Inflammatory macrophage treated with lipopolysaccharide for 4 hours (primary cell): Measurements from ENCODE around the gene NT5C2.
A peak's percentile ranks its signal among the peaks of the same experiment; 100 is the strongest.
"Not testable (repeated sequence)": the region's sequence is repeated elsewhere in the genome, so short reads cannot be mapped to it uniquely, and the experiment has no call there.

Experiments
- DNase-seq: peaks from one replicate; pipeline ENCODE4 v3.0.0-alpha.2; 2020

The NT5C2 gene

GRCh38 chr10:103083266-103083976 is 109.7 kb downstream of the NT5C2 start:
- DNase-seq = no peak

GRCh38 chr10:103082683-103083082 is 110.4 kb downstream of the NT5C2 start:
- no peak for DNase-seq

GRCh38 chr10:103080891-103081581 is 112.0 kb downstream of the NT5C2 start:
- DNase-seq = no peak

- DNase-seq = no peak
Measured at GRCh38 chr10:103079946-103080345, 113.1 kb downstream of the NT5C2 start.

GRCh38 chr10:103079100-103079499 is 114.0 kb downstream of the NT5C2 start:
- DNase-seq = no peak

- DNase-seq = no peak
Measured at GRCh38 chr10:103078676-103079075, 114.4 kb downstream of the NT5C2 start.

- DNase-seq = no peak
Measured at GRCh38 chr10:103078309-103078615, 114.8 kb downstream of the NT5C2 start.

GRCh38 chr10:103077491-103078308 is 115.4 kb downstream of the NT5C2 start:
- DNase-seq = no peak

- DNase-seq = no peak
Measured at GRCh38 chr10:103077020-103077419, 116.1 kb downstream of the NT5C2 start.

- no peak for DNase-seq
Measured at GRCh38 chr10:103072891-103073290, 120.2 kb downstream of the NT5C2 start.

GRCh38 chr10:103072276-103072675 is 120.8 kb downstream of the NT5C2 start:
- no peak for DNase-seq

- peak; percentile 39 for DNase-seq
Measured at GRCh38 chr10:103069453-103070331, 123.4 kb downstream of the NT5C2 start.

- DNase-seq = no peak
Measured at GRCh38 chr10:103067956-103068355, 125.1 kb downstream of the NT5C2 start.

GRCh38 chr10:103067484-103067883 is 125.6 kb downstream of the NT5C2 start:
- no peak for DNase-seq

- DNase-seq = not testable (repeated sequence)
Measured at GRCh38 chr10:103067099-103067477, 126.0 kb downstream of the NT5C2 start.

- DNase-seq = no peak
Measured at GRCh38 chr10:103066141-103067098, 126.7 kb downstream of the NT5C2 start.

GRCh38 chr10:103064956-103065355 is 128.1 kb downstream of the NT5C2 start:
- no peak for DNase-seq

- DNase-seq = no peak
Measured at GRCh38 chr10:103062854-103063590, 130.1 kb downstream of the NT5C2 start.

GRCh38 chr10:103060575-103060974 is 132.5 kb downstream of the NT5C2 start:
- DNase-seq = no peak

- DNase-seq = no peak
Measured at GRCh38 chr10:103058034-103058433, 135.0 kb downstream of the NT5C2 start.

- DNase-seq = no peak
Measured at GRCh38 chr10:103055105-103055504, 138.0 kb downstream of the NT5C2 start.
